Dedifferentiated amniotic fluid mesenchymal stem cell (primary cell): Measurements from ENCODE around the gene SERPINB1.

Source experiments
- DNase-seq: peaks from one replicate; pipeline ENCODE4 v3.0.0-alpha.2; 2016; ENCODE audit errors: extremely low spot score

Gene SERPINB1

DNA sequence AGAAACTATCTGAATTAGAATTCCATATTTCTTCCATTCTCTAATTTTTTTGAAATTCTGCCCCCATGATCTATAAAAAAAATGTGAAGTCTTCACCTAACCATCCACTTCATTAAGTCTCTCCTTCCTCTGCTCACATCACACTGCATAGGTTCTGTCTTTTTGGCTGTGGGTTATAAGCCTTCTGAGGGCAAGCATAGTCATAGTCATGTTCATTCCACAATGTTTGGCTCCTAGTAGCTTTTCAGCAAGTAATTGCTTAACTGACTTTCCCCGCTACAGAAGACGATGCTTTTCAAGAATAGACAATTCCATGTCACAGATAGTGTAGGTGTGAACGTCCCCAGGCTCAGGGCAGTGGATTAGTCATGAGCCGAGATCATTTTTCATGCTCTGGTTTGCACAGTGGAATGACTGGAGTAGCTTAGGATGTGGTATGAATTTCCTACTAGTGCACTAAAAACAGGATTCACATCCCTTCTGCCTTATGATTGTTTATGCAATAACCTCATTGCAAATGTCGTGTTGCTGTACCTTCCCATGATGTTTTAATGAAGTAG, 47.4 kb downstream of the SERPINB1 start:
- DNase-seq, result no peak

DNA sequence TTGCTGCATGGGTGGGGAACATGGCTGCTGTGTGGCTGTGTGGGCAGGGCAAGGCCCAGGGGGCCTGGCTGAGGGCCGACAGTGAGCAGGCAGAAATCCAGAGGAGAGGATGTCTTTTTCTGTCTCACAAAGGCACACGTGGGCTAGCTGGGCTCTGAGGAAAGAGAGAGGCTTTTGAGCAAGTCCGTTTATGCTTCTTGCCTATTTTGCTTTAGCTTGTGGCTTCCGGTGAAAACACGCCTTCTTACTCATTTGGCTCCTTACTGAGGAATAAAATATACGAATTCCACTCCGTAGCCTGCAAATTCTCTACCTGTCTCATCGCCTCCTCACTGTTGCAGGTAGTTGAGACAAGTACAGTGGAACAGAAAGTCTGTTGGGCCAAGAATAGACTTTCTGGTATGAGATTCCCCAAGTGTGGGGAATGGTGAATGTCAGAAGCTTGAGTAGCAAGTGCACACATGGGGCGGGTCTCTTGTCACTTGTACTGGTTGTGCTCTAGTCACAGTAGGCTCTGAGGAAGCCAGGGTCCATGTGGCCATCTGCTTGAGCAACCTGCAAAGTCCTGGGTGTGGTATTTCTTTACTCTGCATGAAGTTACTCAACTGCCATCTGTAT, 48.0 kb downstream of the SERPINB1 start:
- no peak for DNase-seq

DNA sequence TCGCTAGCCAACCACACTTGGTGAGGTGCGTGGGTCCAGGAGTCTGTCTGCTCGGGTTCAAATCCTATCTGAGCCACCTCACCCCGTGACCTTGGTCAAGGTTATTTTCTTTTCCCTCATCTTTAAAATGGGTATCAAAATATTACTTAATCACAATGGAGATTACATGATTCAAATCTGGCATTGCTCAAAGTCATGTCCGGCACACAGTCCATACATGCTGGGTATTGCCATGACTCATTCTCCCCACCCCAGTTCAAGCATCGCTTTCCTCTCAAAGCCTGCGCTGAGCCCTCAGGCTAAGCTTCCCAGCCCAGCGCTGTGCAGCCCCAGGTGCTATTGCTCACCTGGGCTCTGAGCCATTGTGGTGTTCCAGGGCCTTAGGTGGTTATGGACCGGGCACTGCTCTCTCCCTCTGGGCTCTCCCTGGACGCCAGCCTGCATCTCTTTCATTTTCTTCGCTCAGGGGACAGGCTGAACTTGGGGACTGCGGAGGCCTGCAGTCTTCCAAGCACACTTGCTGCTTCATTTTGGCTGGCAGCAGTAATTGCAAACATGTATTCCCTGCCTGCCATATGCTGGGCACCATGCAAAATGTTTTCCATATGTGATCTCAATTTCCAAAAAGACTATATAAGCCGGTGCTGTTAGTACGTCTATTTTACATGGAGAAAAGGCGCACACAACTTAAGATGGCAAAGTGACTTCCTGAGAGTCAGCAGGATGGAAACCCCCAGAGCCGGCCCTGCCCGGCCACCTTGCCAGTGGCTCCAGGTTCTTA, 49.1 kb downstream of the SERPINB1 start:
- DNase-seq, result no peak

DNA sequence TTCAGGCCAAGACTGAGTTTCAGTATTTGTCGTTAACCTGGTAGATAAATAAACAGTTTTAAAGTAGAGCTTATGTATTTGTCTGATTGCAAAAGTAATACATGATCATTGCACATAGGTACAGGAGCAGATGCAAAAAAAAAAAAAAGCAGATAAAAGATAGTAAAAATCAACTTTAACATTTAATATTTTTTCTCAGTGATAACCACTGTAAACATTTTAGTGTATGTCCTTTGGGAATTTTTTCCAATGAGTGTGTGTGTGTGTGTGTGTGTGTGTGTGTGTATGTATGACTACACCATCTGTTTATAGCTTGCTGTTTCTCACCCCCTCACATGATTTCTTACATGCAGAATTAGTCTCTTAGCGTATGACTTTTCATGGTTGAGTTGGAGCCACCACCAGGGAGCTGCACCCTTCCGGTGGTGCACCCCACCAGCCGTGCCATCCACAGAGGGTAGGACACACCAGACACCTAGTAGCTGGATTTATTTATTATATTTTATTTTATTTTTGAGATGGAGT, 50.2 kb downstream of the SERPINB1 start:
- DNase-seq, result no peak

DNA sequence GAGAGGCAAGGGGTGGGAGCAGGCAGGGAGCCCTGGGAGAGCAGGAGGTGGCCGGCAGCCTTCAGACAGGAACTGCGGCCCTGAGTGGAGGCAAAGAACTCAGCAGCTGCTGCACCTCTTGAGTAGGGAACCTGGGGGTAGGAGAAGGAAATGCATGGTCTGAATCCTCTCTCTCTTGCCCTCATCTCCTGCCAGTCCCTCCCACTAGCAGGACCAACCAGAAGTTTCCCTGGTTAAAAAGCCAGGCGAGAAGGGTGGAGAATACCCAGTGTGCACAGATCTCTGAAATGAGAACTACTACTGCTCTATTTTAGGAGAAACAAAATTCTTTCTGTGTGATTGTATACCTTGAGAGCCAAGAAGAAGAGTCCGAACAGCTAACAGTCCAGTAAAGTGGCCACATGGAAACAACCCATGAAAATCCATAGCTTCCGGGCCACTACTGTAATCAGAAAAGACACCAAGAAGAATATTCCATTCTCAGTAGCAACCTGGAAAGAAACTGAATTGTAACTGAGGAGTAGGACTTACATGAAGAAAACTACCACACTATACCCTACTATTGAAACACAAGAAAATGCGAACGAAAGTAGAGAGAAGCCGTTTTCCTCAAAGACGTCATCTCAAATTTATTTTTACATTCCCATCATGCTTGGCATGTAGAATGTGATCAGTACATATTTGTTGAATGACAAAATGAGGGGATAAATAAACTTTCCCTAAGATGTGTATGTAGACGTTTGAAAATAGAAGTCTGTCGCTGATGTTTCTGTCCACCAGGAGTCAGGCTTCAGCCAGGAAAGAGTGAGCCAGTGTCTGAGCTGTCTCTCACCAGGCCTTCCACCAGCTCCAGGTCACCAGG, 50.8 kb downstream of the SERPINB1 start:
- DNase-seq, result peak; percentile 92

DNA sequence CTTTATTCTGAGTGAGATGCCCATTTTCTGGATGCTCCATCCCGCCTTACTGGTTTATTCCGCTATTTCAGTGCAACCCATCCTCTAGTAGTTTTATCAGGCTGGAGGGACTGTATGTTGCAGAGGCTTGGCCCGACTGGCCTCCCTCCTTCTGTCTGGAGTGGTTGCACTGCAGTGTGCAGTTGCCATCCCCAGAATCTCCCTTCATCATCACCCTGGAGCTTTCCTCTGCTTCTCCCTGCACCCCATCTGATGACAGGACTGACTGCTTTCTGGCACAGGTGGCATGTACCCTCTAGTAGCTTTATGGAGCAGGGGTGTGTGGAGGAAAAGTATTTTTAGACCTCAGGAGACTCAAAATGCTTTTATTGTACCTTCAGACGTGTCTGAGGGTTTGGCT, 55.4 kb downstream of the SERPINB1 start:
- DNase-seq, result no peak

DNA sequence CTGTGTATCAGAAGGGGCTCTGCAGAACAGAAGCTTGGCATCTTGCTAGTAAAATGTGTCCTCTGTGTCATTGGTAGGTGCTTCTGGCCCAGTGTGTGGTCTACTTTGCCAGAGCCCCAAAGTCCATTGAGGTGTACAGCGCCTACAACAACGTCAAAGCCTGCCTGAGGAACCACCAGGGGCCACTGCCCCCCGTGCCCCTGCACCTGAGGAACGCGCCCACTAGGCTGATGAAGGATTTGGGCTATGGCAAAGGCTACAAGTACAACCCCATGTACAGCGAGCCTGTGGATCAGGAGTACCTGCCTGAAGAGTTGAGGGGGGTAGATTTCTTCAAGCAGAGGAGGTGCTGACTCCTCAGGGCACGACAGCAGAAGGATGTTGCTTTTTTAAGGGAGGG, 56.7 kb downstream of the SERPINB1 start:
- no peak for DNase-seq

DNA sequence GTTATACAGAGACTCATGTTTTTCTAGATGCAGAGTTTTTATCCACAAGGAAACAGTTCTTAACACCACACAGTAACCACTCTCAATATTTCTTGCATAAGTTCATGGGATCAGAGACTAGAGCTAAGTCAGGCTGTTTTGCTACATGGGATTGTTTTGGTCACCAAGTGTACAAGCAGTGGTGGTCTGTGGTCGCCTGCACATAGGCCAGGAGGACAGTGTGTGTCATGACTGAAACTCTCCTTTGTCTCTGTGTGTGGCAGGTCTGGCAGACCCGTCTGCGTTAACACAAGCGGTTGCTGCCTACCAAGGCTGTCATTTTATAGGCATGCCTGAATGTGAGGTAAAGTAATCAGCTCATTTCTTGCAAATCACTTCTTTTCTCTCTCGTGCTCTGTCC, 57.6 kb downstream of the SERPINB1 start:
- no peak for DNase-seq

DNA sequence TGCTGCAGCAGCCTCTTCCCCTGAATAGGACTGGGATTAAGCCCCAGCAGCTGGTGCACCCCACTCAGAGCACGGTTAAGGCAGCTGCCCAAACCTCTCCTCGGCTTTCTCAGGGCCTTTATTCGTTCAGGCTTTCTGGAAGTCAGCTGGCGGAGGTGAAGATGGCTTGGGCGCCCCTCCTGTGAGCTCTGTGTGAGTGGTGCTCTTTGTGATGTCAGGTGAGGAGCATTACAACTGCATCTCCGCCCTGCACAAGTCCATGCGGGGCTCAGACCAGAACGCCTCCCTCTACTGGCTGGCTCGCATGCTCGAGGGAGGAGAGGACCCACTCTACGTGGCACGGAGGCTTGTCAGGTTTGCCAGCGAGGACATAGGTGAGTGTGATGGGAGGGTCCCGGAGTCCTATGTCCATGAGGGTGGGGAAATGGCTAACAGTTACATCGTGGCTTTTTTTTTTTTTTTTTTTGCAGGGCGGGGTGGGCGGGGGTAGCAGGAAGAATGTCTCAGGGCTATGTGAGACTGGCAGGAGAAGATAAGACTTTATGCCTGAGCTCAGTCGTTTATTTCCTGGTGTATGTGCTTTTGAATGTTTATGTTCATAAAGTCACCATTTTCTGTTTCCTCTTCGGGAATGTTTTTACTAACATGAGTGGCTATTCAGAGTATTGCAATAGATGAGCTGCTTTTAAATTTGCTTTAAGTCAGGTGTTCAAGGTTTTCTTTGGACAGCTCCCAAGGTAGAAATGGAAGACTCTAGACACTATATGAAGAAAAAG, 58.3 kb downstream of the SERPINB1 start:
- no peak for DNase-seq

DNA sequence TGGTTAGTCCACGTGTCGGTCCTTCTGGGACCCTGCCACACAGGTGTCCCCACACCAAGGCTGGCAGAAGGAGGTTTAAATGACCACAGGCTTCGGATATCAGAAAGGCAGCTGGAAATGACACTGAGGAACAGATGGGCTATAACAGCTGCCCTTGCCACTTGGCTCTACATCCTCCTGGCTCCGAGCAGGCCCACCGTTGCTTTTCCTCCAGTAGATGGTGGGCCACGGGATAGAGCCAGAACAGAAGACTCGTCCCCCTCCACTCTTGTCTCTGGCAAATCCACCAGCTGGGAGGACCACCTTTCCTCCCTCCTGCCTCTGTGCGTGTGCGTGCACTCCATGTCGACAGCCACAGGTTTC, 58.9 kb downstream of the SERPINB1 start:
- no peak for DNase-seq

DNA sequence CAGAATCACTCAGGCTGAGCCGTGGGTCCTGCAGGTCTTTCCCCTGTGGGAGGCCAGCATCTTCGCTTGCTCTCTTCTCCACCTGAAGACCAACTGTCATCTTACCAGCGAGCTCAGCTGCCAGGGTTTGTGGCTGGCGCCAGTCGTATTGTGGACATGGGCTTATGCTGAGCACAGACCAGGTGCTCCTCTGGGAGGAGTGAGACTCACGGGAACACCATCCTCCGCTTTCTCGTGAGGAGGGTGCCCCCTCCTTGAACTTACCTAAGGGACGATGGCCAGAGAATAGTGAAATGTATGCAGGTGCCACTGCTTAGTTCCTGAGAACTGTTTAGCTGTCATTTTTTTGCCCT, 59.3 kb downstream of the SERPINB1 start:
- no peak for DNase-seq
